Measurements from ENCODE around the gene MDP1. TPM values are rescaled to one million over a fixed set of nuclear protein-coding genes. Genes with fewer than 3 reads are reported as not detected.

The MDP1 gene
- total and polyA plus RNA-seq, 7 donors: 6.2 to 19.7 (median 13.0) TPM

DNA sequence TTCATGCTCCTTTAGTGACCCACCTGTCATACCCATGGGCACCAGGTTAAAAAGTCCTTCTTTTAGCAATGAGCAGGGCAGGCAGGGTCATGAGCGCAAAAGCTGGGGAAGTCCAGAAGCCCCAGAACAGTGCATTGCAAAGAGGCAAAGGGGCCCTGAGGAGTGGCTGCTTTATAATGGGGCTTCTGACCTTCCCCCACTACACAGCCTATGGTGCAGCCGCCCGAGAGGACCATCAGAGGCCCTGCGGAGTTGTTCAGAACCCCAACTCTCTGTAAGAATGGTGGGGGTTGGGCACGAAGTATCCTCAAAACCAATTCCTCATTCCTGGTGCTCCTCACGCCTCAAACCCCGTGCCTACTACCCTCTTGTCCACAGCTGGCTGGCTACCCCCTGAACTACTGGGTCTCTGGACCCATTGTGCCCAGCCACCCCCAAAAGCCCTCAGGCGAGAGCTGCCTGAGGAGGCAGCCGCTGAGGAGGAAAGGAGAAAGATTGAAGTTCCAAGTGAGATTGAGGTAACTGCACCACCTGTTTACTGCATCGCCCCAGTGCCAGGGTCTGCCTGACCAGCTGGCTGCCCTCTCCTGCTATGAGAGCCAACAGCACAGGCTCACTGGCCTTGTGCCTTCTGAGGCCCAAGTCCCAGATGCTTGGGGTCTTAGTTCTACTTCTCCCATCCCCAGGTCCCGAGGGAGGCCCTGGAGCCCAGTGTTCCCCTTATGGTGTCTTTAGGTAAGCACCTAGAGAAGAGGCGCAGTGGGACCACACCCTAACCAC is 37.3 kb downstream of the MDP1 start:
- Histone ChIP-seq H3K27ac (no peak overlapping the region), H3K27me3 (ENCODE audit: insufficient read depth in 3 of 3, low read length in 2 of 3) (no peaks in the 10 kb centered on the region), H3K9me3 (no peaks in the 10 kb centered on the region), H3K4me1 (peaks cover 20% of the 10 kb centered on the region), H3K4me3 (no peak overlapping the region), H3K36me3 (ENCODE audit: insufficient read depth in 1 of 2, low read depth in 1 of 2) (peaks cover 0 to 72% of the 10 kb centered on the region in 2 donors)
- TF ChIP-seq, protein P1, sequence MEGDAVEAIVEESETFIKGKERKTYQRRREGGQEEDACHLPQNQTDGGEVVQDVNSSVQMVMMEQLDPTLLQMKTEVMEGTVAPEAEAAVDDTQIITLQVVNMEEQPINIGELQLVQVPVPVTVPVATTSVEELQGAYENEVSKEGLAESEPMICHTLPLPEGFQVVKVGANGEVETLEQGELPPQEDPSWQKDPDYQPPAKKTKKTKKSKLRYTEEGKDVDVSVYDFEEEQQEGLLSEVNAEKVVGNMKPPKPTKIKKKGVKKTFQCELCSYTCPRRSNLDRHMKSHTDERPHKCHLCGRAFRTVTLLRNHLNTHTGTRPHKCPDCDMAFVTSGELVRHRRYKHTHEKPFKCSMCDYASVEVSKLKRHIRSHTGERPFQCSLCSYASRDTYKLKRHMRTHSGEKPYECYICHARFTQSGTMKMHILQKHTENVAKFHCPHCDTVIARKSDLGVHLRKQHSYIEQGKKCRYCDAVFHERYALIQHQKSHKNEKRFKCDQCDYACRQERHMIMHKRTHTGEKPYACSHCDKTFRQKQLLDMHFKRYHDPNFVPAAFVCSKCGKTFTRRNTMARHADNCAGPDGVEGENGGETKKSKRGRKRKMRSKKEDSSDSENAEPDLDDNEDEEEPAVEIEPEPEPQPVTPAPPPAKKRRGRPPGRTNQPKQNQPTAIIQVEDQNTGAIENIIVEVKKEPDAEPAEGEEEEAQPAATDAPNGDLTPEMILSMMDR (IDR thresholded peaks at IDR 0.05): no peak
- intact Hi-C loops (cut with DNase I): no loop called here
- no peak for ATAC-seq
- WGBS, 3 donors: 71 to 80% (median 75%) methylated on average over 12 of the region's 12 CpGs
- DNase-seq: peak in 1 of 2 donors; percentile 35

DNA sequence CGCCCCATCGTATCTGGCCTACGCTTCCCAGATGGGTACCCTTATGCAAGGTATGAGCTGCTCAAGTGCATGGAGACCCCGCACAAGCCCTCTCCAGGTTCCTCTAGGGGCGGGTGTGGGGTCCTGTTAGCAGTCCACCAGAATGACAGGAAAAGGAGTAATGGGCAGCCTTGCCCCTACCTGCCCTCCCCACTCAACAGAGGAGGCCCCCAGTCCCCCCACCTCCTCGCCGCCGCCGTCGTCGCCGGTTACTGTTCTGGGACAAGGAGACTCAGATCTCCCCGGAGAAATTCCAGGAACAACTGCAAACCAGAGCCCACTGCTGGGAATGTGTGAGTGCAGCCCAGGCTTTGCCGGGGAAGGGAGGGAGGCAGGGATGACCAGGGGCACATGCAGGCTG is 38.0 kb downstream of the MDP1 start:
- peaks cover 0 to 65% of the 10 kb centered on the region in 2 donors for H3K36me3 ChIP-seq (ENCODE audit: insufficient read depth in 1 of 2, low read depth in 1 of 2)
- DNase-seq: peak in 1 of 2 donors; percentile 36

DNA sequence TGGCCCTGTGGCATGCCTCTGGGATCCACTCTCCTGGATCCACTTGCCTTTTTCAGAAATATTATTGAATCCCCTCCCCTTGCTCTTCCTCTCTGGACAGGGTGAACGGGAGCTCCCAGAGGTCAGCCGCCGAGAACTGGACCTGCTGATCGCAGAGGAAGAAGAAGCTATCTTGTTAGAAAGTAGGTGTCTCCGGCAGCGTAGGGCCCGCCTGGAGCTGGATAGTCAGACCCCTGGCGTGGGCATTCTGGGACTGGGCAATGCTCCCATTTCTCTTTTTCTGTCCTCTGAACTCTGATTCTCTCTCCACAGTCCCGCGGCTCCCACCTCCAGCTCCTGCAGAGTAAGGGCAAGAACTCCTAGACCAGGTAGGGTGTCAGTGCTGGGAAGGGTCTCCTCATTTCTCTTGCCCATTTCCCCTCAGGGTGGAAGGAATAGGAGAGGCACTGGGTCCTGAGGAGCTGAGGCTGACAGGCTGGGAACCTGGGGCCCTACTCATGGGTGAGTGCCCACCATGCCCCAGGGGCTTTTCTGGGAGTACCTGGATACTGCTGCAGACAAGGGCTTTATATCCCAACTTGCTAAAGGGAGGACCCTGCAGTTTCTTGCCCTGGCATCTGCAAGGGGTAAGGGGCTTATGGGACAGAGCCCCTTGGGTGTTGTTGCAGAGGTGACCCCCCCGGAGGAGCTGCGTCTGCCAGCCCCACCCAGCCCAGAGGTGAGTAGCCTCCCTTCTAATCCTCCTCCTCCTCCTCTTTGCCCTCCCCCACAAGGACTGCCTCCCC is 38.6 kb downstream of the MDP1 start:
- DNase-seq (peak in 1 of 2 donors; percentile 32), ATAC-seq (no peak)
- no peaks in the 10 kb centered on the region for H3K9me3 ChIP-seq
- intact Hi-C loops (cut with DNase I): no loop called here
- TF ChIP-seq, protein P1 (IDR thresholded peaks at IDR 0.05): no peak
- peaks cover 0 to 58% of the 10 kb centered on the region in 2 donors for H3K36me3 ChIP-seq (ENCODE audit: insufficient read depth in 1 of 2, low read depth in 1 of 2)
- peaks cover 21% of the 10 kb centered on the region for H3K4me1 ChIP-seq
- H3K27me3 ChIP-seq (ENCODE audit: insufficient read depth in 3 of 3, low read length in 2 of 3): peaks cover 0 to 7% (median 0%) of the 10 kb centered on the region in 3 donors
- WGBS, 3 donors: 86 to 90% (median 88%) methylated on average over 12 of the region's 12 CpGs
- no peak overlapping the region for H3K27ac ChIP-seq
- H3K4me3 ChIP-seq: no peak overlapping the region

More for the DNA sequence above, 38.0 kb downstream of the MDP1 start:
- peaks cover 20% of the 10 kb centered on the region for H3K4me1 ChIP-seq
- TF ChIP-seq, protein P1 (IDR thresholded peaks at IDR 0.05): no peak
- H3K27ac ChIP-seq: no peak overlapping the region
- no peak overlapping the region for H3K4me3 ChIP-seq
- H3K9me3 ChIP-seq: no peaks in the 10 kb centered on the region
- 84 to 89% (median 84%) methylated on average over 14 of the region's 14 CpGs for WGBS, 3 donors
- ATAC-seq: no peak
- H3K27me3 ChIP-seq (ENCODE audit: insufficient read depth in 3 of 3, low read length in 2 of 3): peaks cover 0 to under 1% (median 0%) of the 10 kb centered on the region in 3 donors
- intact Hi-C loops (cut with DNase I): no loop called here

DNA sequence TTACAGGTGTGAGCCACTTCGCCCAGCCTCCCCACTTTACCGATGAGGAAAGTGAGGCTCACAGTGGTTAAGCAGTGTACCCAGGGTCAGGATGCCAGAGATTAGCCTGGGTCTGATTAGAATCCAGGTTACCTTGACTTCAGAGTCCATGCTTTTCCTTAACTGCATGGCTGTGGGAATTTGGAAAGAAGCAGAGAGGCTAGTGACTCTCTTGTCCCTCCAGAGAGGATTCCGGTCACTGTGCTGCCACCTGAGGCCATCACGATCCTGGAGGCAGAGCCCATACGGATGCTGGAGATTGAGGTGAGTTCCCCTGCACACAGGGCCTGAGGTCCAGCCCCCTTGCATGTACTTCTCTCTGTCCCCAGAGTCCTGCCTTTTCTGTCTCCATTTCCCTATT is 39.3 kb downstream of the MDP1 start:
- TF ChIP-seq, protein P1 (IDR thresholded peaks at IDR 0.05): no peak
- DNase-seq: peak in 1 of 2 donors; percentile 16
- no peak for ATAC-seq
- intact Hi-C loops (cut with DNase I): no loop called here
- 86 to 94% (median 90%) methylated on average over 5 of the region's 5 CpGs for WGBS, 3 donors
- Histone ChIP-seq H3K27me3 (ENCODE audit: insufficient read depth in 3 of 3, low read length in 2 of 3) (peaks cover 0 to 14% (median 0%) of the 10 kb centered on the region in 3 donors), H3K36me3 (ENCODE audit: insufficient read depth in 1 of 2, low read depth in 1 of 2) (peaks cover 0 to 52% of the 10 kb centered on the region in 2 donors), H3K4me1 (peaks cover 27% of the 10 kb centered on the region), H3K27ac (no peak overlapping the region), H3K4me3 (no peak overlapping the region), H3K9me3 (no peaks in the 10 kb centered on the region)
